Glutamatergic neuron (in vitro differentiated cells): Measurements from ENCODE around the gene DCP1B. TPM values are rescaled to one million over a fixed set of nuclear protein-coding genes. Genes with fewer than 3 reads are reported as not detected.

Source experiments
- DNase-seq: peaks from one replicate; pipeline ENCODE4 v3.0.0; 2022
- H3K27ac Mint-ChIP-seq: one replicate; pipeline ENCODE4 v1.8.0; 2020; ENCODE audit warnings: mild to moderate bottlenecking, mixed read lengths, inconsistent platforms; ENCODE audit not compliant: unreplicated experiment
- H3K27me3 Mint-ChIP-seq: one replicate; pipeline ENCODE4 v1.8.0; 2020; ENCODE audit warnings: mild to moderate bottlenecking, moderate library complexity, mixed read lengths, inconsistent platforms; ENCODE audit not compliant: unreplicated experiment
- H3K36me3 Mint-ChIP-seq: one replicate; pipeline ENCODE4 v1.8.0; 2020; ENCODE audit warnings: mild to moderate bottlenecking, mixed read lengths, inconsistent platforms; ENCODE audit not compliant: unreplicated experiment
- H3K4me1 Mint-ChIP-seq: one replicate; pipeline ENCODE4 v1.8.0; 2020; ENCODE audit warnings: mild to moderate bottlenecking, low read depth, mixed read lengths, inconsistent platforms; ENCODE audit not compliant: unreplicated experiment
- H3K4me3 Mint-ChIP-seq: one replicate; pipeline ENCODE4 v1.8.0; 2020; ENCODE audit warnings: mild to moderate bottlenecking, mixed read lengths, inconsistent platforms; ENCODE audit not compliant: unreplicated experiment
- H3K9me3 Mint-ChIP-seq: one replicate; pipeline ENCODE4 v1.8.0; 2020; ENCODE audit warnings: mild to moderate bottlenecking, moderate library complexity, mixed read lengths, inconsistent platforms; ENCODE audit not compliant: unreplicated experiment
- total RNA-seq: library from RNA; stranded (reverse); fragmentation: NEBNext Ultra II Directional; extraction: Animal tissue kit (Norgen Biotek cat#: 25700); gene quantifications from one replicate; pipeline ENCODE4 v1.2.1, GENCODE V29; 2021; ENCODE audit not compliant: unreplicated experiment
- TF ChIP-seq, protein P1 (sequence below): fragments of 200-600 bp; sonication (generic); IDR thresholded peaks from one replicate; pipeline ENCODE4 v1.5.0; 2021; ENCODE audit not compliant: partially characterized antibody, unreplicated experiment

Gene DCP1B
- total RNA-seq, 1 donor from 2014 or later: 14.2 TPM

DNA sequence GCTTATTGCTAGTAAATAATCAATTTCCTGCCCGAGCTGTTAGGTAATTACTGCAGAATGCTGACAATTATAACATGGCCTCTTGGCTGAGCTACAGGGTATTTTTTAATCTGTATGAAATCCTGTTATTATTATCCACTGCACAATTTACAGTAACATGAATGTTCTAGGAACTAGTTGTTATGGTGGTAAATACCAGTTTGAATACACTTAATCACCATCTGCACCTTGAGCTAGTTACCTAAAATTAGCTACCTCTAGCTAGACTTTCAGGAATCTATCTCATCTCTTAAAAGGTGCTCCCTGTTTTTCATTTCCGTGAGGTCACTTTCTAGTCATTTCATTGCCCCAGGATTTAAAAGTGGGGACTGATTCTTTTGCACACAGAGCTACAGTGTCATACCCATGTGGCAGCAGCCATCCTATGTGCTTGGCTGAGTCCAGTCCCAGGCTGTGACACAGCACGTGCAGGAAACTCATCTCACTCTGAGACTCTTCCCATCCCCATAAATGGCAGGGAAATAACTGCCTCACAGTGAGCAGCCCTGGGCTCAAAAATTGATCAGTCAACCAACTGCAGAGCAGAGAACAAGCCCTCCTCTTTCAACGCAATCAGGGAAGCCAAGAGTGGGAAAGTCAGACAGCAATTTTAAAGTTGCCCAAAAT lies 37.6 kb downstream of the DCP1B start:
- H3K36me3 Mint-ChIP-seq: peaks cover 3% of the 10 kb centered on the region
- TF ChIP-seq, protein P1, sequence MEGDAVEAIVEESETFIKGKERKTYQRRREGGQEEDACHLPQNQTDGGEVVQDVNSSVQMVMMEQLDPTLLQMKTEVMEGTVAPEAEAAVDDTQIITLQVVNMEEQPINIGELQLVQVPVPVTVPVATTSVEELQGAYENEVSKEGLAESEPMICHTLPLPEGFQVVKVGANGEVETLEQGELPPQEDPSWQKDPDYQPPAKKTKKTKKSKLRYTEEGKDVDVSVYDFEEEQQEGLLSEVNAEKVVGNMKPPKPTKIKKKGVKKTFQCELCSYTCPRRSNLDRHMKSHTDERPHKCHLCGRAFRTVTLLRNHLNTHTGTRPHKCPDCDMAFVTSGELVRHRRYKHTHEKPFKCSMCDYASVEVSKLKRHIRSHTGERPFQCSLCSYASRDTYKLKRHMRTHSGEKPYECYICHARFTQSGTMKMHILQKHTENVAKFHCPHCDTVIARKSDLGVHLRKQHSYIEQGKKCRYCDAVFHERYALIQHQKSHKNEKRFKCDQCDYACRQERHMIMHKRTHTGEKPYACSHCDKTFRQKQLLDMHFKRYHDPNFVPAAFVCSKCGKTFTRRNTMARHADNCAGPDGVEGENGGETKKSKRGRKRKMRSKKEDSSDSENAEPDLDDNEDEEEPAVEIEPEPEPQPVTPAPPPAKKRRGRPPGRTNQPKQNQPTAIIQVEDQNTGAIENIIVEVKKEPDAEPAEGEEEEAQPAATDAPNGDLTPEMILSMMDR: no peak
- peaks cover 7% of the 10 kb centered on the region for H3K4me1 Mint-ChIP-seq
- DNase-seq: no peak
- H3K27ac Mint-ChIP-seq: no peak overlapping the region
- no peaks in the 10 kb centered on the region for H3K27me3 Mint-ChIP-seq
- no peak overlapping the region for H3K4me3 Mint-ChIP-seq
- no peaks in the 10 kb centered on the region for H3K9me3 Mint-ChIP-seq

DNA sequence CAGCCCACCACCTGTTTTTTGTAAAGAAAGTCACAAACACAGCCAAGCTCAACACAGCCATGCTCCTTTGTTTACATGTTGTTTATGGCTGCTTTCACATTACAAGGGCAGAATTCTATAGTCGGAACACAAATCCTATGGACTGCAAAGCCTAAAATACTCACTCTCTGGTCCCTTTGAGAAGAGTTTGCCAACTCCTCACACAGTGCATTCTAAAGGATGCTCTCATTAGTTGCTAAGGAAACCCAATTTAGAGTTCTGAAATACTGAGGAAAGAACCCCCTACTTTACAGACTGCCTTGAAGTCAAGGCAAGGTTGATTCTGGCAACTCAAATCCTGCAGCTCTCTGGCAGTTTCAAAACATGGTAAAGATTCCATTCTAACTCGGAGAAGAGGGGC lies 38.3 kb downstream of the DCP1B start:
- Mint-ChIP-seq H3K27me3 (no peaks in the 10 kb centered on the region), H3K4me3 (no peak overlapping the region), H3K36me3 (peaks cover 5% of the 10 kb centered on the region), H3K4me1 (peaks cover 7% of the 10 kb centered on the region), H3K27ac (no peak overlapping the region), H3K9me3 (no peaks in the 10 kb centered on the region)
- DNase-seq: no peak
- TF ChIP-seq, protein P1: no peak

DNA sequence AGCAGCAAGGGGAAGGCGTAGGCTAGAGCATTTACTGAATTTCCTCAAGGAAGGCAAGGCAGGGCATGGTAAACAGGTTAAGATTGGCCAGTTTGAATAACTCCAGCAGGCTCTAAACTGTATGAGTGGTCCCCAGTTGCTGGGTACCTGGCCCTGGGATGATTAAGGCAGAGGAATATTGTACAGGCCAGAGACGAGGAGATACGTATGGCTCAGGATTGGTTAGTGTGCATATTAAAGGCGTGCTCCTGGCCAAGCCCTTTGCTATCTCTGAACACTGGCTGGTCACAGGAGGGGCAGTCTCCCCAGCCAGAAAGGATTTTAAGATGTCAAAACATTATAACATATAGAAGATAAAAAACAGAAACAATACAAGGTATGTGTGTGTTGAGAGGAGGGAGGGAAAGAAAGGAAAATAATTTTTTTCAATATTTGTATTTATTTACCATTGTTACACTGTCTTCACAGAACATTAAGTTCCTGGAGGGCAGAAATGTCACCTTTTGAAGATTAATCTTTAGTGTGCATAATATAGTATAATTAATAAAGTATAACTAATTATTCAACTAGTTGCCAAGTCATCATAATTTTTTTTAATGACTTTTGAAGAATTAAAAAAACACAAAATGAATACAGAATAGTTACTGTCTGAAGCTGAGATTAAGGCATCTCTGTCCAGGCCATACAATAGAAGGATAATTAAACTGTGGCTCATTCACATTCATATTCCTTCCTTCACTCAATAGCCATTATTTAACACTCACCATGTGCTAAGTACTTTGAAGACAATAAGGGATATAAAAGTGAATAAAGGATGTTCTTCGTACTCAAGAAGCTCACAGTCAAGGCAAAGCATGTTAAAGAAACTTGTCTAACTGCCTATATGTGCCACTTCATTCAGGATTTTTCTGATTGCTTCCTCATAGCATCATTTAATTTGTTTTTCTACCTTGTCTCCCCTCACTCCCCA lies 41.9 kb downstream of the DCP1B start:
- Mint-ChIP-seq H3K4me3 (no peak overlapping the region), H3K36me3 (peaks cover 16% of the 10 kb centered on the region), H3K9me3 (no peaks in the 10 kb centered on the region), H3K4me1 (peaks cover 7% of the 10 kb centered on the region), H3K27ac (no peak overlapping the region), H3K27me3 (no peaks in the 10 kb centered on the region)
- DNase-seq: no peak
- TF ChIP-seq, protein P1: no peak

DNA sequence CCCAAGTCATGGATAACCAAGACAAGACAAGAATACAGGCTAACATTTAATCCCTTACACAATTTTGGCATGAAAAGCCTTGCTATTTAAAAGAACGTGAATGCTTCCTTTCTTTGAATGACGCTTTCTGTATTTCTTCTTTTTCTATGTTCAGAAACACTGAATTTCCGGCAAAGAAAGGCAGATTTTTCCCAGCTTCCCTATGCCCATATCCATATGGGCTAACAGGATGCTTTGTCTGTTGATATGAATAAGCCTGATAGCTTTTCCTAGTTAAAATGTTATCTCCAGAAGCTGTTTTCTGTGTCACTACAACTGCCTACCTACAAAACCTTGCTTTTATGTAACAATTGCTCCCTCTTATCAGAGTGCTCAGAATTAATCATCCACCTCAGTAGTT lies 47.5 kb downstream of the DCP1B start:
- DNase-seq: no peak
- Mint-ChIP-seq H3K27ac (no peak overlapping the region), H3K27me3 (no peaks in the 10 kb centered on the region), H3K4me3 (no peak overlapping the region), H3K4me1 (no peaks in the 10 kb centered on the region), H3K9me3 (no peaks in the 10 kb centered on the region), H3K36me3 (peaks cover 14% of the 10 kb centered on the region)
- TF ChIP-seq, protein P1: no peak
